Cardiac fibroblast (primary cell): ENCODE results near the gene CCDC112.

ENCODE experiments used
- DNase-seq, 2 donors: peaks; one replicate each; pipeline versions ENCODE4 v3.0.0 to v3.0.0-alpha.2; 2010; ENCODE audit warnings: low read depth in 2 of 2
- H3K4me3 ChIP-seq, 2 donors: replicated peaks in 1 of 2; 1 replicate in 1 of 2; 2 replicates in 1 of 2; pipeline ENCODE4 v1.5.1; 2011; ENCODE audit warnings: low read depth in 2 of 2, low read length in 2 of 2, mild to moderate bottlenecking in 2 of 2, moderate library complexity in 1 of 2
- TF ChIP-seq, protein P1 (sequence below): IDR thresholded peaks from one replicate; pipeline ENCODE4 v1.5.1; 2011; ENCODE audit warnings: low read depth, mild to moderate bottlenecking, low read length, inconsistent platforms

CCDC112 gene, protein sequence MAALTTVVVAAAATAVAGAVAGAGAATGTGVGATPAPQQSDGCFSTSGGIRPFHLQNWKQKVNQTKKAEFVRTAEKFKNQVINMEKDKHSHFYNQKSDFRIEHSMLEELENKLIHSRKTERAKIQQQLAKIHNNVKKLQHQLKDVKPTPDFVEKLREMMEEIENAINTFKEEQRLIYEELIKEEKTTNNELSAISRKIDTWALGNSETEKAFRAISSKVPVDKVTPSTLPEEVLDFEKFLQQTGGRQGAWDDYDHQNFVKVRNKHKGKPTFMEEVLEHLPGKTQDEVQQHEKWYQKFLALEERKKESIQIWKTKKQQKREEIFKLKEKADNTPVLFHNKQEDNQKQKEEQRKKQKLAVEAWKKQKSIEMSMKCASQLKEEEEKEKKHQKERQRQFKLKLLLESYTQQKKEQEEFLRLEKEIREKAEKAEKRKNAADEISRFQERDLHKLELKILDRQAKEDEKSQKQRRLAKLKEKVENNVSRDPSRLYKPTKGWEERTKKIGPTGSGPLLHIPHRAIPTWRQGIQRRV

DNA sequence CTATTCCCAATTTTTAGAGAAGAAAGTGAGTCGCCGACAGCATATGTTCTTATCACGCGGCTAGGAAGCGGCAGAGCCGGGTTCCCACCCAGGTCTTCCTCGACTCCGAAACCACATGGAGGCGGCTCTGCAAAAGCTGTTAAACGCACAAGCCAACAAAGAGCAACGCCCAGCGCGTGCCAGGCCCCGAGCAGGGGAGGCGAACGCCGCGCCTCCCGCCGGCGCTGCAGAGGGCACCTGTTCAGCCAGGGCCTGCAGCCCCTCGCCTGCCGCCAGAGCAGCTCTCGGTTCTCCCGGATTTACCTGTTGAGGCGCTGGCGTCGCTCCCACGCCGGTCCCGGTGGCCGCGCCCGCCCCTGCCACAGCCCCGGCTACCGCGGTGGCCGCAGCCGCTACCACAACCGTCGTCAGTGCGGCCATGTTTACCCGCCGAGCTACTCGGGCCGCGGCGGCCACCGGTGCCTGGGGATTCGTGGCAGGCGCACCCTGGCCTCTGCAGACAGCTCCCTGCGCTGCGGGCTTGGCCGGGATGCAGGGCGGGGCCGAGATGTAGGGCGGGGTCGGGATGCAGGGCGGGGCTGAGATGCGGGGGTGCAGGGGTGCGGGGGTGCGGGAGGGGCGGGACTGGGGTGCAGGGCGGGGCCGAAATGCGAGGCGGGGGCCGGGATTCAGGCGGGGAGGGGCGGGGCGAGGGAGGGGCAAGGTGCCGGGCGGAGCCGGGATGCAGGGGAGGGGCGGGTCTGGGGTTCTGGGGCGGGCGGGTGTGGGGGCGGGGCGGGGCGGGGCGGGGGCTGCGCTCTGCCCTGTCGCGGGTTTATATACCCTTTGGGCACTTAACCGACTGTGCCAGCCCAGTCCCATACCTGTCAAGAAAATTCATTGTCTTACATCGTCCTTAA lies at the start of gene CCDC112:
Gene CCDC112, minus strand, starts transcription at position 531 of the 899 bp plus-strand sequence. Its CDS starts 111 bp downstream, at position 420.
- peak; percentile 72 to 84 for DNase-seq
- TF ChIP-seq, protein P1, sequence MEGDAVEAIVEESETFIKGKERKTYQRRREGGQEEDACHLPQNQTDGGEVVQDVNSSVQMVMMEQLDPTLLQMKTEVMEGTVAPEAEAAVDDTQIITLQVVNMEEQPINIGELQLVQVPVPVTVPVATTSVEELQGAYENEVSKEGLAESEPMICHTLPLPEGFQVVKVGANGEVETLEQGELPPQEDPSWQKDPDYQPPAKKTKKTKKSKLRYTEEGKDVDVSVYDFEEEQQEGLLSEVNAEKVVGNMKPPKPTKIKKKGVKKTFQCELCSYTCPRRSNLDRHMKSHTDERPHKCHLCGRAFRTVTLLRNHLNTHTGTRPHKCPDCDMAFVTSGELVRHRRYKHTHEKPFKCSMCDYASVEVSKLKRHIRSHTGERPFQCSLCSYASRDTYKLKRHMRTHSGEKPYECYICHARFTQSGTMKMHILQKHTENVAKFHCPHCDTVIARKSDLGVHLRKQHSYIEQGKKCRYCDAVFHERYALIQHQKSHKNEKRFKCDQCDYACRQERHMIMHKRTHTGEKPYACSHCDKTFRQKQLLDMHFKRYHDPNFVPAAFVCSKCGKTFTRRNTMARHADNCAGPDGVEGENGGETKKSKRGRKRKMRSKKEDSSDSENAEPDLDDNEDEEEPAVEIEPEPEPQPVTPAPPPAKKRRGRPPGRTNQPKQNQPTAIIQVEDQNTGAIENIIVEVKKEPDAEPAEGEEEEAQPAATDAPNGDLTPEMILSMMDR: no peak
- H3K4me3 ChIP-seq: peak within 1 kb of the TSS; percentile 63 to 76

DNA sequence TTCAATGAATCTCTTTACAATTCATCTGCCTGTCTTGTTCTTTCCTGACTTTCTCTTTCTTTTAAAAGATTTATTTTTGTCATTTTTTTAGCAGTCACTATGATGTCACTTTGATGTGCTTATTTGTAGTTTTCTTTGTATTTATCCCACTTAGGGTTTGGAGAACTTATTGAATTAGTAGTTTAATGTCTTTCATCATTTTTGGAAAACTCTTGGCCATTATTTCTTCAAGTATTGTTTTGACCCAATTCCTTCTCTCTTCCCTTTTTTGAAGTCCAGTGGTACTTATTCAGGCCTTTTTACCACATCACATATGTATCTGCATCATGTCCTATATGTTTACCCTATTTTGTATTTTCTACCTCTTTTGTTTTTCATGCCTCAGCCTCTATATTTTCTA lies 48.9 kb upstream of the CCDC112 start:
- no peak overlapping the region for H3K4me3 ChIP-seq
- TF ChIP-seq, protein P1: no peak
- DNase-seq: no peak

DNA sequence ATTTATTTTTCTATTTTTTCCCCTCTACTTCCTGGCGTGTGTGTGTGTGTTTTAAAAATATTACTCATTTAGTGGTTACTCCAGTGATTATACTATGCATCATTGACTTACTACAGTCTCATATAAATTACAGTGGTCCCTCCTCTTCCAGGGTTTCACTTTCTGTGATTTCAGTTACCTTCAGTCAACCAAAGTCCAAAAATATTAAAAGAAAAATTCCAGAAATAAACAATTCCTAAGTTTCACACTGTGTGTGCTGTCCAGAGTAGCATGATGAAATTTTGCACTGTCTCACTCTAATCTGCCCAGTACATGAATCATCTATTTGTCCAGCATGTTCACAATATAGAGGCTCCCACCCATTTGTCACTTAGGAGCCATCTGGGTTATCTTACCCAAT lies 47.4 kb upstream of the CCDC112 start:
- TF ChIP-seq, protein P1: no peak
- H3K4me3 ChIP-seq: no peak overlapping the region
- peak; percentile 54 to 84 for DNase-seq

DNA sequence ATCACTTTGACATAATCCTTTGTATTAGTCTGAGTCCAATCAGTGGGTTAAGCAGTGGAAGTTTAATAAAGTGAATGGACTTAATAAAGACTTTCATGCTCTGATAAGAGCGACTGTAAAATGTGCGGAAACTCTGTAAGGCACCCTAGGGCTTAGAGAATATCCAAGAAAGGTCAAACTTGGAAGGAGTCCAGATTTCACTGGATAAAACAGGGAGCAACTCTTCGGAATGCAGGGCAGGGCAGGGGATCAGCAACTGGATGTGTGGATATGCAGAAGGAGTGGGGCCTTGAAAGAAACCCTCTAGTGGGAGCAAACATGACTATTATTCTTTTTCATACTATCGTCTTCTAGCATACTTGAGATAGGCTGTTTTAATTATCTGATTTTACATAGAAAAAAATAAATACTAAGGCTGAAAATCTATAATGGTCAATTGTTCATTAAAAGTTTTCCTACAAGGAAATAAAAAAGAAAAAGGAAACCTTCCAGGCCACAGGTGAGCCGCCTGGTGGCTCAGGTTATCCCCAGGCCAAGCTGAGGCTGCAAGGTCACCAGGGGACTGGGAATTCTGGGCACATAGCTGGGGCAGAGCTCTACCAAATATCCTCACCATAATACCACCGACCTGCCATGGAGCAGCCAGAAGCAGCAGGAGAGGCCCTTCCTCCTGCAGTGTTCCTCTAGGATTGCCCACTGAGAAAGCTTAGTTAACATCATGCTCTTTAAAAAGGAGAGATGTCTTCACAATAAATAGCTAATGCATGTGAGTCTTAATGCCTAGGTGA lies 46.3 kb upstream of the CCDC112 start:
- H3K4me3 ChIP-seq: no peak overlapping the region
- TF ChIP-seq, protein P1: no peak
- DNase-seq: peak in 1 of 2 donors; percentile 31

DNA sequence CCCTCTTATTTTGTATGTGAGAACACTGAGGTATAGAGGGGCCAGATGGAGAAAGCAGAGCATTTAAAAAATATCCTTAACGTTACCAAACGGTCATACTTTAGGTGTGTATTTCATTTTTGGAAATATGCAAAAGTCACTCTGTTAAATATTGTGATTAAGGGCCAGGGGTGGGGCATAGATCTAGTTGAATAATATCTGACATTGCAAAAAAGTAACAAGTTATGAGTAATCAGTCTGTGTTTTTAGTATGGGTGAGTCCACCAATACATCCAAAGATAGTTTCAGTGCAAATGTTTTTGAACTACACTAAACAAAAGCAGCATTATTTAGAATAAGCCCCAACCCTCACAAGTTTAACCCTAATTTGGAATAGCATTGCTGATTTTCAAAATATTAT lies 45.3 kb upstream of the CCDC112 start:
- TF ChIP-seq, protein P1: no peak

DNA sequence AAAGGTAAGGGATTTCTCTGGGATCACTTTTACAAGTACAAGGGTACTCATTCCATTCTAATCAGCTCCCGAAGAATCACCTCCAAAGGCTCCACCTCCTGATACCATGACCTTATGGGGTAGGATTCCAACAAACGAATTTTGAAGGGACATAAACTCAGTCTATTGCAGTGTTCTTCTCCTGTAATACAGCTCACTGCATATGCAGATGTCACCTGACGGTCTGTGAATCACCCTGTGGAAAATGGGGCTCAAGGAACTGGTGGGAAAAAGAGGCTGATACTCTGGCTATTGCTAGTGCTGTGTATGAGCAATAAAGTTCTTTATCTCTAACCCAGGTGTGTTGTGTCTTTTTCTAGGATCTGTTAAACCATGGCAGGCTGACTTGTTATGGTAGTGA lies 42.4 kb upstream of the CCDC112 start:
- TF ChIP-seq, protein P1: no peak
- no peak overlapping the region for H3K4me3 ChIP-seq
- no peak for DNase-seq

More for the DNA sequence above, 45.3 kb upstream of the CCDC112 start:
- peak in 1 of 2 donors; percentile 38 for DNase-seq
- H3K4me3 ChIP-seq: no peak overlapping the region
